Memory B cell (primary cell): ENCODE results near the gene ZBTB5.

Source experiments
- ATAC-seq: fragments of 150-1000 bp; cut with Tn5 transposase; 2 replicates; pipeline ENCODE4 v1.10.0; 2021; ENCODE audit warnings: low read depth, mild to moderate bottlenecking, moderate library complexity
- DNase-seq, 2 donors: peaks; one replicate each; pipeline ENCODE4 v3.0.0; 2022; ENCODE audit warnings: low spot score in 2 of 2
- H3K27ac Mint-ChIP-seq: one replicate; pipeline ENCODE4 v1.8.0; 2022; ENCODE audit warnings: mild to moderate bottlenecking, moderate library complexity, mixed read lengths
- H3K27me3 Mint-ChIP-seq: one replicate; pipeline ENCODE4 v1.8.0; 2022; ENCODE audit warnings: mixed read lengths
- H3K36me3 Mint-ChIP-seq: one replicate; pipeline ENCODE4 v1.8.0; 2022; ENCODE audit warnings: mild to moderate bottlenecking, mixed read lengths
- H3K4me1 Mint-ChIP-seq: one replicate; pipeline ENCODE4 v1.8.0; 2022; ENCODE audit warnings: mixed read lengths
- H3K4me3 Mint-ChIP-seq: one replicate; pipeline ENCODE4 v1.8.0; 2022; ENCODE audit warnings: mild to moderate bottlenecking, moderate library complexity, mixed read lengths
- H3K9me3 Mint-ChIP-seq: one replicate; pipeline ENCODE4 v1.8.0; 2022; ENCODE audit warnings: mixed read lengths

Gene ZBTB5

GRCh38 chr9:37419204-37419603, 46.0 kb downstream of the ZBTB5 start:
- H3K36me3 Mint-ChIP-seq = no peaks in the 10 kb centered on the region
- H3K4me3 Mint-ChIP-seq = no peak overlapping the region
- no peak for DNase-seq
- peaks cover 21% of the 10 kb centered on the region for H3K4me1 Mint-ChIP-seq
- no peak for ATAC-seq
- H3K9me3 Mint-ChIP-seq = no peaks in the 10 kb centered on the region
- no peak overlapping the region for H3K27ac Mint-ChIP-seq
- peaks cover 4% of the 10 kb centered on the region for H3K27me3 Mint-ChIP-seq

GRCh38 chr9:37417857-37418618, 47.2 kb downstream of the ZBTB5 start:
- ATAC-seq (no peak), DNase-seq (no peak)
- no peaks in the 10 kb centered on the region for H3K36me3 Mint-ChIP-seq
- H3K4me1 Mint-ChIP-seq = peaks cover 14% of the 10 kb centered on the region
- H3K9me3 Mint-ChIP-seq = no peaks in the 10 kb centered on the region
- H3K27me3 Mint-ChIP-seq = peaks cover 4% of the 10 kb centered on the region
- no peak overlapping the region for H3K4me3 Mint-ChIP-seq
- H3K27ac Mint-ChIP-seq = no peak overlapping the region

GRCh38 chr9:37417252-37417803, 47.9 kb downstream of the ZBTB5 start:
- H3K27ac Mint-ChIP-seq = no peak overlapping the region
- peaks cover 13% of the 10 kb centered on the region for H3K4me1 Mint-ChIP-seq
- no peaks in the 10 kb centered on the region for H3K9me3 Mint-ChIP-seq
- ATAC-seq (no peak), DNase-seq (no peak)
- no peaks in the 10 kb centered on the region for H3K36me3 Mint-ChIP-seq
- peaks cover 4% of the 10 kb centered on the region for H3K27me3 Mint-ChIP-seq
- H3K4me3 Mint-ChIP-seq = no peak overlapping the region

GRCh38 chr9:37415011-37415719, 50.1 kb downstream of the ZBTB5 start:
- Mint-ChIP-seq H3K36me3 (no peaks in the 10 kb centered on the region), H3K27me3 (peaks cover 4% of the 10 kb centered on the region), H3K27ac (peak overlapping the region; percentile 64), H3K4me3 (peak overlapping the region; percentile 74), H3K4me1 (peaks cover 21% of the 10 kb centered on the region), H3K9me3 (no peaks in the 10 kb centered on the region)
- ATAC-seq (peak; percentile 82), DNase-seq (peak; percentile 82 to 86)

- peaks cover 4% of the 10 kb centered on the region for H3K27me3 Mint-ChIP-seq
- H3K9me3 Mint-ChIP-seq = no peaks in the 10 kb centered on the region
- H3K4me3 Mint-ChIP-seq = no peak overlapping the region
- no peaks in the 10 kb centered on the region for H3K36me3 Mint-ChIP-seq
- peaks cover 24% of the 10 kb centered on the region for H3K4me1 Mint-ChIP-seq
- no peak overlapping the region for H3K27ac Mint-ChIP-seq
- no peak for DNase-seq
- no peak for ATAC-seq
These were observed 50.7 kb downstream of the ZBTB5 start for GRCh38 chr9:37414503-37414943.

GRCh38 chr9:37413311-37413710, 51.9 kb downstream of the ZBTB5 start:
- no peak for ATAC-seq
- Mint-ChIP-seq H3K36me3 (no peaks in the 10 kb centered on the region), H3K4me3 (no peak overlapping the region), H3K9me3 (no peaks in the 10 kb centered on the region), H3K27ac (no peak overlapping the region), H3K4me1 (peaks cover 33% of the 10 kb centered on the region), H3K27me3 (peaks cover 4% of the 10 kb centered on the region)
- no peak for DNase-seq

- no peak overlapping the region for H3K27ac Mint-ChIP-seq
- no peaks in the 10 kb centered on the region for H3K9me3 Mint-ChIP-seq
- H3K27me3 Mint-ChIP-seq = peaks cover 4% of the 10 kb centered on the region
- H3K36me3 Mint-ChIP-seq = no peaks in the 10 kb centered on the region
- H3K4me1 Mint-ChIP-seq = peaks cover 33% of the 10 kb centered on the region
- DNase-seq = no peak
- no peak overlapping the region for H3K4me3 Mint-ChIP-seq
- no peak for ATAC-seq
These were observed 52.7 kb downstream of the ZBTB5 start for GRCh38 chr9:37412431-37413151.

GRCh38 chr9:37410969-37411785, 54.1 kb downstream of the ZBTB5 start:
- Mint-ChIP-seq H3K27ac (peak overlapping the region; percentile 87), H3K9me3 (no peaks in the 10 kb centered on the region), H3K36me3 (no peaks in the 10 kb centered on the region), H3K4me3 (no peak overlapping the region), H3K4me1 (peaks cover 39% of the 10 kb centered on the region), H3K27me3 (peaks cover 4% of the 10 kb centered on the region)
- DNase-seq (no peak), ATAC-seq (no peak)

- DNase-seq (no peak), ATAC-seq (no peak)
- Mint-ChIP-seq H3K4me3 (no peak overlapping the region), H3K9me3 (no peaks in the 10 kb centered on the region), H3K36me3 (no peaks in the 10 kb centered on the region), H3K27me3 (peaks cover 4% of the 10 kb centered on the region), H3K4me1 (peaks cover 38% of the 10 kb centered on the region), H3K27ac (peak overlapping the region; percentile 87)
These were observed 54.8 kb downstream of the ZBTB5 start for GRCh38 chr9:37410354-37410861.

GRCh38 chr9:37408933-37409710, 56.1 kb downstream of the ZBTB5 start:
- Mint-ChIP-seq H3K9me3 (peaks cover 3% of the 10 kb centered on the region), H3K4me1 (peaks cover 32% of the 10 kb centered on the region), H3K27me3 (no peaks in the 10 kb centered on the region), H3K36me3 (no peaks in the 10 kb centered on the region), H3K27ac (peak overlapping the region; percentile 87), H3K4me3 (peak overlapping the region; percentile 15)
- peak; percentile 79 to 93 for DNase-seq
- peak; percentile 88 for ATAC-seq

GRCh38 chr9:37407468-37407867, 57.8 kb downstream of the ZBTB5 start:
- DNase-seq (no peak), ATAC-seq (no peak)
- peaks cover 3% of the 10 kb centered on the region for H3K9me3 Mint-ChIP-seq
- peaks cover 43% of the 10 kb centered on the region for H3K4me1 Mint-ChIP-seq
- H3K4me3 Mint-ChIP-seq = peak overlapping the region; percentile 12
- no peaks in the 10 kb centered on the region for H3K27me3 Mint-ChIP-seq
- peak overlapping the region; percentile 48 for H3K27ac Mint-ChIP-seq
- no peaks in the 10 kb centered on the region for H3K36me3 Mint-ChIP-seq

- H3K4me3 Mint-ChIP-seq = no peak overlapping the region
- peaks cover 3% of the 10 kb centered on the region for H3K9me3 Mint-ChIP-seq
- H3K27me3 Mint-ChIP-seq = no peaks in the 10 kb centered on the region
- peaks cover 40% of the 10 kb centered on the region for H3K4me1 Mint-ChIP-seq
- no peak for ATAC-seq
- H3K27ac Mint-ChIP-seq = peak overlapping the region; percentile 48
- no peak for DNase-seq
- no peaks in the 10 kb centered on the region for H3K36me3 Mint-ChIP-seq
These were observed 58.4 kb downstream of the ZBTB5 start for GRCh38 chr9:37406603-37407401.
